SHP77 treated with DMSO at 0.1 percent for 48 hours (cell line): ENCODE data around the gene PDZRN4.

Source experiments
- DNase-seq: peaks from one replicate; lab custom pipeline; 2025; lab: John Stamatoyannopoulos, UW

The PDZRN4 gene

GRCh38 chr12:41460906-41461305, 272.8 kb downstream of the PDZRN4 start:
- DNase-seq: no peak

GRCh38 chr12:41462312-41462711, 274.2 kb downstream of the PDZRN4 start:
- no peak for DNase-seq

- no peak for DNase-seq
Observed at GRCh38 chr12:41465526-41465925, 277.4 kb downstream of the PDZRN4 start.

GRCh38 chr12:41466300-41466699, 278.2 kb downstream of the PDZRN4 start:
- DNase-seq: no peak

- no peak for DNase-seq
Observed at GRCh38 chr12:41466802-41467201, 278.7 kb downstream of the PDZRN4 start.

GRCh38 chr12:41467591-41468325, 279.6 kb downstream of the PDZRN4 start:
- DNase-seq: no peak

- DNase-seq: no peak
Observed at GRCh38 chr12:41468341-41468740, 280.2 kb downstream of the PDZRN4 start.

DNA sequence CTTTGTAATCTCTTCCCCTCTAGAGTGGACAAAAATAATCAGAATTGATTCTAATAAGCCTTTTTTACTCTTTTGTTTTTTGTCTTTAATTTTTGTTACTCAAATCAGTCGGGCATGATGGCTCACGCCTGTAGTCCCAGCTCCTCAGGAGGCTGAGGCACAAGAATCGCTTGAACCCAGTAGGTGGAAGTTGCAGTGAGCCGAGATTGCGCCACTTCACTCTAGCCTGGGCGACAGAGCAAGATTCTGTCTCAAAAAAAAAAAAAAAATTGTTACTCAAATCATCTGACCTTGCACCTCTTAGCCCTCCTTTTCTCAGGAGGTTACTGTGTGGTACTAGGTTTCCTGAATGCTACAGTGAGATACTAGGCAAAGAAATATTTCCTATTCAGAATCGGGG, 280.6 kb downstream of the PDZRN4 start:
- DNase-seq: no peak

DNA sequence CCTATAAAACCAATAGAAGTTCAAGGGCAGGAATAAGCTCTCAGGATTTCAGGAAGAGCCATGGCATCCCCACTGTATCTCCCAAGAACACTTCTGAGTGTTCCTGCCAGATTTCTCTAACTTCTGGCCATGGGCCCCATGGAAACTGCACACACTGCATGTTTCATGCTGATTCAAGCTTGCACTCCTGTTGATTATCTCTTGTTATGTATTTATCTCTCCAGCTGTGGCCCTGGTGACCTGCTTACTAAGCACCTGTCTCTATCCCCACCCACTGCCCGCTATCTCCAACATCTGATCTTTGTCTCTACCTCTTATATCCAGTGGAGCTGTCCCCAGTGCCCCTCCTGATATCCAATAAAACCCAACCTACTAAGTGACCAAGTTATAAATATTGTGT, 285.3 kb downstream of the PDZRN4 start:
- DNase-seq: no peak

DNA sequence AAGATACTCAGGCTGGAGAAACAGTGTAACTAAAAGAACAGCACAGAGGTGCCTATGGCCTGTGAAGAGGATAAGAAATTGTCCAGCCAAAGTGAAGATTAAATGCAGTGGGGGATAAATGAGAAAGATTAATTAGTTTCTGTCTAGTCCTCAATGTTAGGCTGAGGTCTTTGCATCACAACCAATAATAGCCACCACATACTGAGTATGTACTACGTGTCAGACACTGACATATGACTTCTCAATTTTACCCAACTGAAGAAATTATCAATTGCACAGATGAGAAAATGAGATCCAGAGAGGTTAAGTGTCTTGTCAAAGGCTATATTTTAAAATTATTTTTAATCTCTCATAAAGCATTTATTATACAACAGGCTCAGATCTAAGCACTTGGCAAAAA, 285.9 kb downstream of the PDZRN4 start:
- DNase-seq: no peak

GRCh38 chr12:41476499-41477439, 288.6 kb downstream of the PDZRN4 start:
- no peak for DNase-seq

- DNase-seq: no peak
Observed at GRCh38 chr12:41479426-41479825, 291.3 kb downstream of the PDZRN4 start.

DNA sequence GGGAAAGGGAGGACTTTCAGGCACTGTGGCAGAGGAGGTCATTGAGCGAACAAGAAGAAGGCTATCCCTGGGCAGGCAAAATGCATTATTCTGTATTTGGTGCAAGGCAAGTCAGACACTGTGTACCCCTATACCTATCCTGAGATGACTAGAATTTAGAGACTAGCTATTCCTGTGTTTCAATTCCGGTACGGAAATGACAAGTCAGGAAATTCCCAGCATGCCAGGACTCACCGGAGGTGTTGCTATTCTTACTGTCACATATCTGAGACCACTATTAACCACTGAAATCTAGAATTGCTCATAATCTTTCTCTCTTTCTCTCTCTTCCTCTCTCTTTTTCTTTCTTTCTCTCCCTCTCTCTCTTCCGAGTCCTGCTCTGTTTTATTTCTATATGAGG, 297.1 kb downstream of the PDZRN4 start:
- DNase-seq: no peak

- no peak for DNase-seq
Observed at GRCh38 chr12:41486718-41487117, 298.6 kb downstream of the PDZRN4 start.

DNA sequence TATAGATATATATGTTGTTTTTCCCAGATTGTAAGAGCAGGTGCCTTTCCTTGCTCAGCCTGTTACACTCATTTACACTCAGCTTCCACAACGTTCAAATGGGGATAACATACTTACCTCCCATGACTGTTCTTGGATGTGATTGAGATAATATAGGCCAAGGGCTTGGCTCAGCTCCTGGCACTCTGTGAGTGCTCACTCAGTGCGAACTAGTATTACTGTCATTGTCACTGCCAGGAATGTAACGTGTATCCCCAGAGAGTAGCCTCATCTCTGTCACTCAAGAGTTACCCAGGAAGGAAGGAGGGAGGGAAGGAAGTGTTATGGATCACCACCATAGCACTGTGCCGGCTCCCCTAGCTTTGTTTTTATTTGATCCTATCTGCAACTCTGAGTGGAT, 307.9 kb downstream of the PDZRN4 start:
- DNase-seq: no peak

DNA sequence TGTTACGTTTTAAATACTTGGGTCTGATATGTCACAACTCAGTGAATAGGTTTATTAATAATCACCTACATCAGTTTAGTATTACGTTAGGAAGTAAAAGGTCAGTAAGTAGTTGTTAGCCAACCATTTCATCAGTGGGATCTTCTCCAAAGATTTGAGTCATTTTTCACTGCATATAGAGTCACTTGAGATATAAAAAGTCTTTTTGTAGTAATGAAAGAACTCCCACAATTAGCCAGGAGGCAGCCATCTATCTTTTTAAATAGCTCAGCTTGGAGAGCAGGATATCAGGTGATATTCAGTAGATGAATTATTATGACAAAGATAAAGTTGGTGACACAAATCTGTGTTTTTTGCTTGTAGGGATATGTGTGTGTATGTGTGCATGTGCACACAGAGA, 309.3 kb downstream of the PDZRN4 start:
- DNase-seq: no peak

GRCh38 chr12:41504976-41505375, 316.9 kb downstream of the PDZRN4 start:
- DNase-seq: no peak

DNA sequence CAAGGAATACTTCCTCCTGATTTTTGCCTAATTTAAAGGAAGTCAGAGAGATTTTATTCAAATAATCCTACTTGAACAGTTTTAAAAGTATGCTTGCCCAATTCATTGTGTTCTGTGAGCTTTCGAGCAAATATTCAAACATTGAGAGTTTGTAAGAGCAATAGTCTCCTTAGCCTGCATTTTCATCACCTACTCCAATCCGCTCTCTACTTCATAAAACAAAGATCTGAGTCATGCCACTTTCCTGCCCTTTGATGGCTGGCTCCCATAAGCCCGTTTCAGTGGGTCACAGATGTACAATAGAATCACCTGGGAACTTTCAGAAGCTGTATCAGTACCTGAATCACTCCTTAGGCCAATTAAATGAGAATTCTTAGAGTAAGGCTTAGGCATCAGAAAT, 319.2 kb downstream of the PDZRN4 start:
- DNase-seq: no peak

DNA sequence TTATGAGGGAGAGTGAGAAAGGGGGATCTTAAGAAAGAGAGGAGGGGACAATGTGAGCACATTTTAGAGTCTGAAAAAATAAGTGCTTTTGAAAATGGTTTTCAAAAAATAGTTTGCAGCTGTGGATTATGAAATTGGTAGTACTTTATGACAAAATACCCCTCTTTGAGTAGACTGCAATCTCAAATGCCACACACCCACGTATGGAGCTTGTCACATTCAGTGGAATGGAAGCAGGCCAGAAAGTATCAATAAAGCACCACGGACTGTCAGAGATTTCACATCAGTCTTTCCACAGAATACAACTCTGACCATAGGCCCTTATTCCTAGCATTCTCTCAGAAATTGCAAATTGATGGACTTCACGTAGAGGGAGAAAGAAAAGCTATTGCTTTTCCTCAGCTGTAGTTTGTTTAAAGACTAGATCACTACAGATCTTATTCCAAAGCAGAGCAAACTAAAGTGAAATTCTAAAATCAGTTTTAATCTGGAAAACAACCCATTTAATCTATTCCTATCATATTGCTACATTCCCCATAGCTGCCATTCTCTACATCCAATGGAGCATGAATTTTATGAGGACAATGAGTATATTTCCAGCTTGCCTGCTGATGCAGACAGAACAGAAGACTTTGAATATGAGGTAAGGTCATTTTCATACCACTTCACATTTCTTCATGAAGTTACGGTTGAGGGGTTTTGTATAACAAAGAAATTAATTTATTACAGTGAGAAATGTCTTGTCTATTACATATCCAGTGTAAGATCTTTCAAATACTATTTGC, 321.3 kb downstream of the PDZRN4 start:
- DNase-seq: no peak

- no peak for DNase-seq
Observed at GRCh38 chr12:41510470-41510869, 322.4 kb downstream of the PDZRN4 start.

DNA sequence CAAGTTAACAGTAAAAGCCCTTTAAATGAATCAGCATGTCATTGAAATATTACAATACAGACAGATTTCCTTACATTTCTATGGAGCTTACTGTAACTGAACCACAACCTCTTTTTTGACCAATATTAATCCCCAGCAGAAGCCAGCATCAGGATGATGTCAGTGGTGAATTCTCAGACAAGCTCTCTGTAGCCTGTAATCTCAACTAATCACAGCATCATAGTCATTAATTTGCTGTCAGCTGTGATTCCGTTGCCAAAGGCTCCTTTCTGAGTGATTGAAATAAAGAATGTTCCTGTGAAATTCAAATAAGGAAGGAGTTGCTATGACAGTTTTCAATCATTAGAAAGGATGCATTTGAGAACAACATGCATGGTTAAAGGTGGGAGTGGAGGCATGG, 323.1 kb downstream of the PDZRN4 start:
- DNase-seq: no peak

- no peak for DNase-seq
Observed at GRCh38 chr12:41512497-41512896, 324.4 kb downstream of the PDZRN4 start.
